ENCODE measurements around the gene MYL10. TPM values are rescaled to one million over a fixed set of nuclear protein-coding genes. Genes with fewer than 3 reads are reported as not detected.

MYL10 gene
- total RNA-seq, 2 experiments from 2014 or later, result not detected

DNA sequence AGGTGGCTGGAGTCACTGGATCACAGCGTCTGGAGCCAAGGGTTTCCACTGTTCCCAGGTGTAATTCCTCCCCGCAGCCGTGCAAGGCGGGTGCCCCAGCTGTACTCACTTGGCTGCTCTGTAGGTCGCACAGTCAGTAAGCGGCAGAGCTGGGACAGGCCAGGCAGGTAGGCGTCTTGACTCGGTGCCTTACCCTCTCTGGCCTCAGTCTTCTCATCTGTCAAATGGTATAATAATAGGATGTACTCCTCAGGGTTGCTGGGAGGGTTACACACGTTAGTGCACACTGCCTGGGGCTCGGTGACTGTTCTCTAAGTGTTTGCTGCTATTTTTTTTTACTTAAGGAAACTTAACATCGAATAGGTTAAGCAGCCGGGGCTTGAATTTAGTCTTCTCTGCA, 27.0 kb downstream of the MYL10 start:
- intact Hi-C loops (cut with DNase I, micrococcal nuclease), result loop anchor here (1.0 to 5.0 kb wide), 4 partner anchors 213 to 670 kb away; no protein-coding TSS in a partner anchor
- Mint-ChIP-seq H3K27ac (no peak overlapping the region), H3K4me1 (no peaks in the 10 kb centered on the region), H3K4me3 (no peak overlapping the region), H3K36me3 (ENCODE audit: low read depth) (no peaks in the 10 kb centered on the region), H3K9me3 (ENCODE audit: low read depth) (no peaks in the 10 kb centered on the region), H3K27me3 (no peaks in the 10 kb centered on the region)
- ChIA-PET POLR2A (no interaction called here), CTCF (interaction anchor here (0.6 to 1.9 kb wide), 3 partner anchors 30 to 614 kb away, joined by 3 to 6 read pairs (median 3); no protein-coding TSS in a partner anchor)
- no peak for DNase-seq
- ATAC-seq, result no peak

DNA sequence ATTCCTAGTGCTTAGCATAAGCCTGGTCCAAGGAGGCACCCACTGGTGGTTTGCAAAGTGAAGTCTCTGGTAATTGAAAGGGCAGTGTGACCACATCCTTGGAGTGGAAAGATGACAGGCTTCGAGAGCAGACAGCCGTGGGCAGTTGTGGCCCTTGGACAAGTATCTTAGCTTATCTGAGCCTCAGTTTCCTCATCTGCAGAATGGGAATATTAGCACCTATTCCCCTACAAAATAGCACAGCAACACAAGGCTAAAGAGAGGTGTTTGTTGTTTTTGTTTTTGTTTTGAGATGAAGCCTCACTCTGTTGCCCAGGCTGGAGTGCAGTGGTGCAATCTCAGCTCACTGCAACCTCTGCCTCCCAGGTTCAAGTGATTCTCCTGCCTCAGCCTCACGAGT, 29.3 kb downstream of the MYL10 start:
- no peak overlapping the region for H3K4me3 Mint-ChIP-seq
- H3K27ac Mint-ChIP-seq, result no peak overlapping the region
- H3K27me3 Mint-ChIP-seq, result no peaks in the 10 kb centered on the region
- no peak for DNase-seq
- no peaks in the 10 kb centered on the region for H3K9me3 Mint-ChIP-seq (ENCODE audit: low read depth)
- CTCF ChIA-PET, result interaction anchor here (1.2 to 1.4 kb wide), 2 partner anchors 8 to 671 kb away, joined by 3 read pairs; no protein-coding TSS in a partner anchor
- H3K4me1 Mint-ChIP-seq, result no peaks in the 10 kb centered on the region
- no peak for ATAC-seq
- intact Hi-C loops (cut with DNase I, micrococcal nuclease), result loop anchor here (1.0 to 5.0 kb wide), 2 partner anchors 628 to 638 kb away; no protein-coding TSS in a partner anchor
- POLR2A ChIA-PET, result no interaction called here
- H3K36me3 Mint-ChIP-seq (ENCODE audit: low read depth), result no peaks in the 10 kb centered on the region

DNA sequence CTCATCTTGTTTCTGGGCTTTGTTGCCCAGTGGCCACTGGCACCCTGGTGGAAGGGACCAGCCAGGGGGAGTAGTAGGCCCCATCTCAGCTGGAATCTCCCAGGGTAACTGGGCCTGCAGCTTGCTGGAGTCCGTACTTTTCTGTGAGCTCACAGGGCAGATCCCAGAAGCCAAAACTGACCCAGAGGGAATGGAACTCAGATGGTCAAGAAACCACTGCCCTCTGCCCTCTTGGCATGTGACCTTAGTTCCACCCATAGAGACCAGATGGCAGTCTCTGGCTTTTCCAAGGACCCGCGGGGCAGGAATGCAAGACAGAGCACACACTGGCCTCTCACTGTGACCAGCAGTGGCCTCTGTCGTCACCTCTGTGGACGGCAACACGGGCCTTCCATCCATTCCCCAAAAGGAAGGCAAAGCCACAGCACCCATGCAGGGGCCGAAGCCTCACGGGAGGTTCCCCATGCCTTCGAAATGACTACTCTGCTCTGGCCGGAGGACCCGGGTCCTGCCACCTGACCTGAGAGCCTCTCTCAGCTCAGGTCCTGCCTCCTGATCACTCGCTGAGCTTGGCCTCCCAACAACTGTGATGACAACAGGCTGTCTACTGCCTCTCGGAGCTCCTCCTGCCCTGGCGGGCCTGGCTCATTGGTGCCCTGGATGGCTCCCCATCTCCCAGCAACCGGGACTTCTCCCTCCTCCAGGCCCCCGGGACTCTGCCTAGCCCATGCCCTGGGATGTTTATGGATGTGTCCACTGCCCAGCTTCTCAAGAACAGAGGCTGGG, 29.9 kb downstream of the MYL10 start:
- no peak overlapping the region for H3K4me3 Mint-ChIP-seq
- H3K4me1 Mint-ChIP-seq, result no peaks in the 10 kb centered on the region
- ATAC-seq, result no peak
- no peaks in the 10 kb centered on the region for H3K9me3 Mint-ChIP-seq (ENCODE audit: low read depth)
- intact Hi-C loops (cut with DNase I, micrococcal nuclease), result no loop called here
- no peak for DNase-seq
- ChIA-PET CTCF (interaction anchor here (0.5 to 1.4 kb wide), 3 partner anchors 9 to 672 kb away, joined by 3 to 5 read pairs (median 3); no protein-coding TSS in a partner anchor), POLR2A (no interaction called here)
- H3K36me3 Mint-ChIP-seq (ENCODE audit: low read depth), result no peaks in the 10 kb centered on the region
- H3K27ac Mint-ChIP-seq, result no peak overlapping the region
- no peaks in the 10 kb centered on the region for H3K27me3 Mint-ChIP-seq

DNA sequence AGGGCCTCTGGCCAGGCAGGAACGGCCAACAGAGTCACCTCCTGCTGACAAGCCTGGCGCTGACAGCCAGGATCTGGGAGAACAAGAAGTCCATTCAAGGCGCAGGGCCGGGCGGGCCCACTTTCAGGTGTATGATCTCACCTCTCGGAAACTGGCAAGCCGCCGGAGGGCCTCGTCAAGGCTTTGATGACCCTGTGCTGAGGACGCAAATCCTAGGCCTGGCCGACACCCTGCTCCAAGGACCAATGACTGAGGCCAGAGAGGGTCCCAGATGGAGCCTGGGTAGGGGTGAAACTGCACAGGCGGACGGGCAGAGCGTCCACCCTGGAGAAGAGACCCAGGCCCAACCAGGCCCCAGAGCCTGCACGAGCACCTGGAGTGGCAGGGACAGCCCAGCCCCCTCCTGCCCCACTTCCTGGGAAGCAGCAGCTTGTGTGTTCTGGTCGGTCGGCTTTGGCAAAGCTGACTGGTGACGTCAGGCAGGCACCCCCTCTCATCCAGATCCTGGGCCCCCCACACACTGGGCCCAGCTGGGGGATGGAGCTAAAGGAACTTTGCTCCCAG, 30.6 kb downstream of the MYL10 start:
- H3K4me3 Mint-ChIP-seq, result no peak overlapping the region
- H3K27ac Mint-ChIP-seq, result no peak overlapping the region
- ChIA-PET POLR2A (no interaction called here), CTCF (no interaction called here)
- ATAC-seq, result no peak
- H3K4me1 Mint-ChIP-seq, result no peaks in the 10 kb centered on the region
- DNase-seq, result no peak
- no peaks in the 10 kb centered on the region for H3K9me3 Mint-ChIP-seq (ENCODE audit: low read depth)
- intact Hi-C loops (cut with DNase I, micrococcal nuclease), result no loop called here
- no peaks in the 10 kb centered on the region for H3K36me3 Mint-ChIP-seq (ENCODE audit: low read depth)
- H3K27me3 Mint-ChIP-seq, result no peaks in the 10 kb centered on the region

DNA sequence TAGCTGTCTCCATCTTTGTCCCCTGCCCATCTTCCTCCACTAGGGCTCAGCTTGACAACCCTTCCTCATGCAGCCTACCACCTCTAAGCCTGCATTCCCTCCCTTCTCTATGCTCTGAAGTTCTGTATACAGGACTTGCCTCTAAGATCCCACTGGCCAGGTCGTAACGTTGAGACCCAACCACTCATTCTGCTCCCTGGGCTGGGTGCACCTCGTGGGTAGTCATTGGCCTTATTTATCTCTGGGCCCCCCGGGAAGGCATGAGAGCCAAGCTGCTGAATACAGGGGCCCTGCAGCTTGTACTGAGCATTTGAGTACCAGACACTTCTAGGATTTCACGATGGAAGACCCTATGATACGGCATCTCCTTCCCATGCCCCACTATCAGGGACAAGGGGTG, 31.2 kb downstream of the MYL10 start:
- intact Hi-C loops (cut with DNase I, micrococcal nuclease), result no loop called here
- Mint-ChIP-seq H3K27me3 (no peaks in the 10 kb centered on the region), H3K36me3 (ENCODE audit: low read depth) (no peaks in the 10 kb centered on the region), H3K9me3 (ENCODE audit: low read depth) (no peaks in the 10 kb centered on the region), H3K4me3 (no peak overlapping the region), H3K4me1 (no peaks in the 10 kb centered on the region), H3K27ac (no peak overlapping the region)
- ChIA-PET POLR2A (no interaction called here), CTCF (no interaction called here)
- ATAC-seq (no peak), DNase-seq (no peak)

DNA sequence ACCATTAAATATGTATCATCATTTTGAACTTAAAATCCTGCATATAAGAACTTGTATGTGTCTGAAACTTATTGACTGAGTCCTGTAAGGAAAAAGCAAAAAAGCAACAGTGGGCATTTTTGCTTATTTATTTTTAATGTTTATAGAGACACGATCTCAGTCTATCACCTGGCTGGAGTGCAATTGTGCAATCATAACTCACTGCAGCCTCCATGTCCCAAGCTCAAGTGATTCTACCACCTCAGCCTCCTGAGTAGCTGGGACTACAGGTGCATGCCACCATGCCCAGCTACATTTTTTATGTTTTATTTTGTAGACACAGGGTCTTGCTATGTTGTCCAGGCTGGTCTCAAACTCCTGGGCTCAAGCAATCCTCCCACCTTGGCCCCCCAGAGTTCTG, 32.2 kb downstream of the MYL10 start:
- intact Hi-C loops (cut with DNase I, micrococcal nuclease), result no loop called here
- Mint-ChIP-seq H3K9me3 (ENCODE audit: low read depth) (no peaks in the 10 kb centered on the region), H3K27ac (no peak overlapping the region), H3K27me3 (peaks cover 4% of the 10 kb centered on the region), H3K36me3 (ENCODE audit: low read depth) (no peaks in the 10 kb centered on the region), H3K4me1 (no peaks in the 10 kb centered on the region), H3K4me3 (no peak overlapping the region)
- ATAC-seq (no peak), DNase-seq (no peak)
- ChIA-PET POLR2A (no interaction called here), CTCF (no interaction called here)

DNA sequence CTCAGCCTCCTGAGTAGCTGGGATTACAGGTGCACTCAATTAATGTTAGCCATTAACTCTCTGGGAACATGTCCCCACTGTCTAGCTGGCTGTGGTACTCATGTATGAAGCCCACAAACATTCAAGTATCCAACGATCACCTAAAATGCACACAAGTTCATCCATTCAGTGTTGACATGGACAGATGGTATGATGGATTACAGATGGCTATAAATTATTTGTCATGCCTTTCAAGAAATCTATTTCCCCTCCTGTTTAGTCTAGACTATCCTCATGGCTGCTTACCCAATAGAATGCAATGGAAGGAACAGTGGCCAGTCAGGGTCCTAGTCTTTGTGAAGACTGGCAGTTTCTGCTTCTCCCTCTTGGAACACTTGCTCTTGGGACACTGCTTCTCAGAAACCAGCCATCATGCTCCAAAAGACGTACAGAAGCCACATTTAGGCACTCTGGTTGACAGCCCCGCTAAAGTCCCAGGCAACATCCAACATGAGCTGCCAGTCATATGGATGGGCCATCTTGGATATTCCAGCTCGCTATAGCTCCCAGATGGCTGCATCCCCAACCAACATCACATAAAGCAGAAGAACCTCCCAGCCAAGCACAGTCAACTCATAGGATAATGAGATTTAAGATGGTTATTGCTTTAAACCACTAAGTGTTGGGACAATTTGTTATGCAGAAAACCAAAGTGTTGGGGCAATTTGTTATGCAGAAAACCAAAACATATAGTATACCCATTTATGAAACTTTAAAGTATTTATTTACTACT, 33.1 kb downstream of the MYL10 start:
- H3K9me3 Mint-ChIP-seq (ENCODE audit: low read depth), result no peaks in the 10 kb centered on the region
- intact Hi-C loops (cut with DNase I, micrococcal nuclease), result no loop called here
- ChIA-PET CTCF (no interaction called here), POLR2A (no interaction called here)
- DNase-seq (no peak), ATAC-seq (no peak)
- no peak overlapping the region for H3K27ac Mint-ChIP-seq
- peaks cover 4% of the 10 kb centered on the region for H3K27me3 Mint-ChIP-seq
- no peaks in the 10 kb centered on the region for H3K36me3 Mint-ChIP-seq (ENCODE audit: low read depth)
- H3K4me3 Mint-ChIP-seq, result no peak overlapping the region
- no peaks in the 10 kb centered on the region for H3K4me1 Mint-ChIP-seq

DNA sequence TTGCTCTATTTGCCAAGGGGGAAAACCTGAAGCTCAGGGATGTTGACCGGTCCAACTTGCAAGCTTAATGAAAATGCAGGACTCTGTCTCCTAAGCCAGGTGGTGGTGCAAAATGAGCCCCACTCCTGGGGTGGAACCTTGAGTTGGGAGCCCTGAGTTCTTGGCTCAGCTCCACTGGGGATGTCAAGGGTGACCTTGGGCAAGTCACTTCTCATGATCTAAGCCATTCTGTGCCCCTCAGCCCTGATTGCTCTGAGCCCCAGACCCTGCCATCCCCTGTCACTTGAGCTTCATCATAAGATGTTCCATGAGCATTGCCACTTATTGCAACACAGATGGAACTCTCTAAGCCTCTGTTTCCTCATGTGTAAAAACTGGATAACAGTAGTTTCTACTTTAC, 33.9 kb downstream of the MYL10 start:
- Mint-ChIP-seq H3K36me3 (ENCODE audit: low read depth) (no peaks in the 10 kb centered on the region), H3K9me3 (ENCODE audit: low read depth) (no peaks in the 10 kb centered on the region), H3K27ac (no peak overlapping the region), H3K4me1 (no peaks in the 10 kb centered on the region), H3K27me3 (peaks cover 4% of the 10 kb centered on the region), H3K4me3 (no peak overlapping the region)
- no peak for DNase-seq
- ChIA-PET POLR2A (no interaction called here), CTCF (no interaction called here)
- ATAC-seq, result no peak
- intact Hi-C loops (cut with DNase I, micrococcal nuclease), result no loop called here

DNA sequence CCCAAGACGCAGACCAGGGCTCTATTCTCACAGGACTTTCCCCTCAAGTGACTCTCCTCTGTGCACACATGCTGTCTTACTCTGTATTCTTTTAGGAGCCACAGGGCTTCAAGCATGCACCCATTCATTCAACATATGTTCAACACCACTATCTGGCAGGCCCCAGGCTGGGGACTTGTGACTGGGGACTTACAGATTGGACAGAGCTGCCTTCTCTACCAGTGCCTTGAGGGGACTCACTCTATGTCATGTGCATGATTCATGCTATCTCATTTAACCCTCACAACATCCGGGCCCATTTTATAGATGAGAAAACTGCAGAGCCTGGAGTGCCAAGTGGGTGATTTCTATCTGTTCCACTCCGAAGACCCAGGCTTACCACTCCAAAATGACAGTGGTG, 34.3 kb downstream of the MYL10 start:
- Mint-ChIP-seq H3K4me1 (no peaks in the 10 kb centered on the region), H3K9me3 (ENCODE audit: low read depth) (no peaks in the 10 kb centered on the region), H3K4me3 (no peak overlapping the region), H3K36me3 (ENCODE audit: low read depth) (no peaks in the 10 kb centered on the region), H3K27ac (no peak overlapping the region), H3K27me3 (peaks cover 4% of the 10 kb centered on the region)
- POLR2A ChIA-PET, result no interaction called here
- intact Hi-C loops (cut with DNase I, micrococcal nuclease), result no loop called here
- no peak for ATAC-seq
- CTCF ChIA-PET, result no interaction called here
- DNase-seq, result no peak

DNA sequence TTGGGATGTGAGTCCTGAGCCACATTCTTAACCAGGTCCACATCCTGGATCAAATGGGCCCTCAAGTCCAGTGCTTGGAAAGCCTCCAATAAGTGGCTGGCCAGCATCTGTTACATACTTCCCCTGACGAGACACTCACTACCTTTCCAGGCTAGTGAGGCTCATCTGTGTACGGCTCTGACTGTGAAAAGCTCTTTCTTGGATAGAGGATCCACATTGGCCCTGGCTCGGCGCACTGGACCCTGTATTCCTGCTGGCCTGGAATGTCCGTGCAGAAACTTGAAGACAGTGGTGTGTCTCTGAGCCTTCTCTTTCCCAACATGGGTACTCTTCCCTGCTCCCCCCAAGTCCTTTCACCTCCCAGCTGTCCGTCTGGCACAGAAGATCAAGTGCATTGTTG, 35.5 kb downstream of the MYL10 start:
- no peak overlapping the region for H3K27ac Mint-ChIP-seq
- peaks cover 4% of the 10 kb centered on the region for H3K27me3 Mint-ChIP-seq
- DNase-seq, result no peak
- no peaks in the 10 kb centered on the region for H3K9me3 Mint-ChIP-seq (ENCODE audit: low read depth)
- no peaks in the 10 kb centered on the region for H3K4me1 Mint-ChIP-seq
- H3K36me3 Mint-ChIP-seq (ENCODE audit: low read depth), result no peaks in the 10 kb centered on the region
- no peak for ATAC-seq
- ChIA-PET CTCF (no interaction called here), POLR2A (no interaction called here)
- H3K4me3 Mint-ChIP-seq, result no peak overlapping the region
- intact Hi-C loops (cut with DNase I, micrococcal nuclease), result no loop called here

DNA sequence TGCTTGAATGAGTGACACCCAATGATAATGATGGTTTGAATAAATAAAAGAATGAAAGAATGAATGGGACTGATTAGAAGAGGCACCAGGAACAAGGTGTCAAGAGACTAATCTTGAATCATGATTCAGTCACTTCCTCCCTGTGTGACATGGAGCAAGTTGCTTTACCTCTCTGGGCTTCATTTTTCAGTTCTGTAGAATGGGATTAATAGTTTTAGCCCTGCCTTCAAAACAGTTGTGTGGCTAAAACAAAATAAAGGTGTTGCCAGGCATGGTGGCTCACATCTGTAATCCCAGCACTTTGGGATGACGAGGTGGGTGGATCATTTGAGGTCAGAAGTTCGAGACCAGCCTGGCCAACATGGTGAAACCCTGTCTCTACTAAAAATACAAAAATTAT, 37.6 kb downstream of the MYL10 start:
- ChIA-PET POLR2A (no interaction called here), CTCF (no interaction called here)
- Mint-ChIP-seq H3K36me3 (ENCODE audit: low read depth) (no peaks in the 10 kb centered on the region), H3K9me3 (ENCODE audit: low read depth) (no peaks in the 10 kb centered on the region), H3K4me1 (no peaks in the 10 kb centered on the region), H3K27ac (no peak overlapping the region), H3K4me3 (no peak overlapping the region), H3K27me3 (peaks cover 4% of the 10 kb centered on the region)
- no peak for ATAC-seq
- no peak for DNase-seq
- intact Hi-C loops (cut with DNase I, micrococcal nuclease), result no loop called here

All from activated CD4-positive, alpha-beta T cell treated with anti-CD3 and anti-CD28 coated beads for 36 hours (primary cell).